Inflammatory macrophage (primary cell): ENCODE data around the gene XPO5.
"Not testable (repeated sequence)": the region's sequence is repeated elsewhere in the genome, so short reads cannot be mapped to it uniquely, and the experiment has no call there.

Source experiments
- DNase-seq, 2 donors: peaks; one replicate each; pipeline ENCODE4 v3.0.0-alpha.2; 2020 to 2022

The XPO5 gene

GRCh38 chr6:43516697-43517504 lies 58.9 kb downstream of the XPO5 start, which contains the start of the genes POLR1C and YIPF3:
Gene POLR1C, plus strand, starts transcription at chr6:43517089. Its CDS starts 21 bp downstream, at chr6:43517110.
Gene YIPF3, minus strand, starts transcription at chr6:43516926. Its CDS starts 119 bp downstream, at chr6:43516807.
- peak; percentile 99 for DNase-seq

- no peak for DNase-seq
These were observed 59.5 kb downstream of the XPO5 start for GRCh38 chr6:43516367-43516696.

GRCh38 chr6:43515808-43516207 lies 60.0 kb downstream of the XPO5 start:
- DNase-seq: no peak

- DNase-seq: no peak
These were observed 63.9 kb downstream of the XPO5 start for GRCh38 chr6:43511824-43512415.

GRCh38 chr6:43510827-43511163 lies 65.0 kb downstream of the XPO5 start:
- DNase-seq: no peak

- DNase-seq: peak; percentile 75 to 80
These were observed 65.6 kb downstream of the XPO5 start, which contains the start of gene LRRC73 for GRCh38 chr6:43509984-43510826. Gene LRRC73, minus strand, starts transcription at chr6:43510346. Its CDS starts 561 bp downstream, at chr6:43509785.

- DNase-seq: no peak
These were observed 66.5 kb downstream of the XPO5 start for GRCh38 chr6:43509142-43509983.

- DNase-seq: no peak
These were observed 67.2 kb downstream of the XPO5 start for GRCh38 chr6:43508481-43509141.

- peak; percentile 85 to 89 for DNase-seq
These were observed 69.0 kb downstream of the XPO5 start for GRCh38 chr6:43506667-43507471.

- no peak for DNase-seq
These were observed 69.7 kb downstream of the XPO5 start for GRCh38 chr6:43506171-43506570.

- DNase-seq: no peak
These were observed 70.1 kb downstream of the XPO5 start for GRCh38 chr6:43505718-43506117.

- no peak for DNase-seq
These were observed 70.9 kb downstream of the XPO5 start for GRCh38 chr6:43504756-43505593.

- no peak for DNase-seq
These were observed 72.4 kb downstream of the XPO5 start for GRCh38 chr6:43503443-43503842.

GRCh38 chr6:43502666-43503065 lies 73.2 kb downstream of the XPO5 start:
- DNase-seq: no peak

GRCh38 chr6:43500921-43501320 lies 74.9 kb downstream of the XPO5 start:
- no peak for DNase-seq

- no peak for DNase-seq
These were observed 76.6 kb downstream of the XPO5 start for GRCh38 chr6:43499028-43499815.

GRCh38 chr6:43498291-43498690 lies 77.5 kb downstream of the XPO5 start:
- DNase-seq: not testable (repeated sequence)

GRCh38 chr6:43497689-43498088 lies 78.1 kb downstream of the XPO5 start:
- no peak for DNase-seq

- DNase-seq: no peak
These were observed 78.8 kb downstream of the XPO5 start for GRCh38 chr6:43497129-43497396.
